Measurements from ENCODE around the gene ARHGEF28.

DNA sequence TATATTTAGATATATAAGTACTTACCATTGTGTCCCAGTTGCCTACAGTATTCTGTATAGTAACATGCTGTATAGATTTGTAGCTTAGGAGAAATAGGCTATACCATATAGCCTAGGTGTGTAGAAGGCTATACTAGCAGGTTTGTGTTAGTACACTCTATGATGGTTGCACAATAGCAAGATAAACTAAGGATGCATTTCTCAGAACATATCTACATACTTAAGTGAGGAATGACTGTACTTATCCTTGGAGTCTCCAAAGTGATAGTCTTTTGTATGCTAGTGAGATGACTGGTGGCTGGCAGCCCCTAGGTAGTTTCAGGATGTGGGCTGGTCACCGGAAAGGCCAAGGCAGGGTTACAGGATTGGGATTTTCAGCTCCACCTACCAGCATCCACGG, 208.7 kb downstream of the ARHGEF28 start:
- TF ChIP-seq, protein P1, sequence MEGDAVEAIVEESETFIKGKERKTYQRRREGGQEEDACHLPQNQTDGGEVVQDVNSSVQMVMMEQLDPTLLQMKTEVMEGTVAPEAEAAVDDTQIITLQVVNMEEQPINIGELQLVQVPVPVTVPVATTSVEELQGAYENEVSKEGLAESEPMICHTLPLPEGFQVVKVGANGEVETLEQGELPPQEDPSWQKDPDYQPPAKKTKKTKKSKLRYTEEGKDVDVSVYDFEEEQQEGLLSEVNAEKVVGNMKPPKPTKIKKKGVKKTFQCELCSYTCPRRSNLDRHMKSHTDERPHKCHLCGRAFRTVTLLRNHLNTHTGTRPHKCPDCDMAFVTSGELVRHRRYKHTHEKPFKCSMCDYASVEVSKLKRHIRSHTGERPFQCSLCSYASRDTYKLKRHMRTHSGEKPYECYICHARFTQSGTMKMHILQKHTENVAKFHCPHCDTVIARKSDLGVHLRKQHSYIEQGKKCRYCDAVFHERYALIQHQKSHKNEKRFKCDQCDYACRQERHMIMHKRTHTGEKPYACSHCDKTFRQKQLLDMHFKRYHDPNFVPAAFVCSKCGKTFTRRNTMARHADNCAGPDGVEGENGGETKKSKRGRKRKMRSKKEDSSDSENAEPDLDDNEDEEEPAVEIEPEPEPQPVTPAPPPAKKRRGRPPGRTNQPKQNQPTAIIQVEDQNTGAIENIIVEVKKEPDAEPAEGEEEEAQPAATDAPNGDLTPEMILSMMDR (IDR thresholded peaks at IDR 0.05): no peak
- TF ChIP-seq POLR2A (IDR thresholded peaks at IDR 0.05): no peak
